Panc1 (cell line): ENCODE data around the gene FAF1.

Experiments used
- POLR2AphosphoS5 ChIP-seq: IDR thresholded peaks from 2 replicates; pipeline ENCODE4 v1.6.1; 2012; ENCODE audit warnings: mild to moderate bottlenecking, low read depth, low read length, moderate library complexity
- REST ChIP-seq, 2 experiments: IDR thresholded peaks; 2 replicates each; pipeline ENCODE4 v1.6.1; 2011 to 2012; ENCODE audit warnings: low read depth in 2 of 2, control low read depth in 1 of 2, low read length in 1 of 2, mild to moderate bottlenecking in 1 of 2, moderate library complexity in 1 of 2; ENCODE audit not compliant: insufficient read depth in 1 of 2
- SIN3A ChIP-seq: IDR thresholded peaks from 2 replicates; pipeline ENCODE4 v1.6.1; 2012; ENCODE audit warnings: low read depth, mild to moderate bottlenecking, low read length, moderate library complexity, borderline replicate concordance; ENCODE audit not compliant: insufficient read depth
- TF ChIP-seq, protein P1 (sequence below): fragments of 450-650 bp; IDR thresholded peaks from 2 replicates; pipeline ENCODE4 v1.5.1; 2017; ENCODE audit warnings: mild to moderate bottlenecking

DNA sequence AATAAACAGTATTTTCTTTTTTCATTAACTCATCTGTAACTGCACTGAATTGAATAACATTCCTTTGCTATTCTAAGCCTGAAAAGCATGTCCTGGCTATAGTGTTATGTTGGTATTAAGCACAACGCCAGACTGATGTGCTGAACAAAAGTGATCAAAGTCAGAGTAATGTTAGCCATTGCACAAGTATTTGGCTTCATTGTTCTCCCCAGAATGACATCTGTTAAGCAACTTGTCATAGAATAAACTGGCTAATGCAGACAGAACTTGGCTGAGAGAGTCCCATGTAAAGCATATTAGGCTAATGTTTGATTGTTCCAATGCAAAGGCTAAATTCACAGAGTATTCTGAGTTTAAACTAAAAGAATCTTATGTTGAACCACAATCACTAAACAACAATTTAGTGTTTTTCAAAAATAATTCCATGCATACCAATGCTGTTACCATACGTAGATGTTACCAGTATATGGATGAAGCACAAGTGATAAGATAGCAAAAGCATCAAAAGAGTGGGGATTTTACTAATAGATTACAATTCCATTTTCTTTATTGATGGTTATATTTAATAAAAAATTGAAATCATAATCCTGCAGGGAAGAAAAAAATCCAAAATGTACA, 301.5 kb downstream of the FAF1 start:
- TF ChIP-seq, protein P1, sequence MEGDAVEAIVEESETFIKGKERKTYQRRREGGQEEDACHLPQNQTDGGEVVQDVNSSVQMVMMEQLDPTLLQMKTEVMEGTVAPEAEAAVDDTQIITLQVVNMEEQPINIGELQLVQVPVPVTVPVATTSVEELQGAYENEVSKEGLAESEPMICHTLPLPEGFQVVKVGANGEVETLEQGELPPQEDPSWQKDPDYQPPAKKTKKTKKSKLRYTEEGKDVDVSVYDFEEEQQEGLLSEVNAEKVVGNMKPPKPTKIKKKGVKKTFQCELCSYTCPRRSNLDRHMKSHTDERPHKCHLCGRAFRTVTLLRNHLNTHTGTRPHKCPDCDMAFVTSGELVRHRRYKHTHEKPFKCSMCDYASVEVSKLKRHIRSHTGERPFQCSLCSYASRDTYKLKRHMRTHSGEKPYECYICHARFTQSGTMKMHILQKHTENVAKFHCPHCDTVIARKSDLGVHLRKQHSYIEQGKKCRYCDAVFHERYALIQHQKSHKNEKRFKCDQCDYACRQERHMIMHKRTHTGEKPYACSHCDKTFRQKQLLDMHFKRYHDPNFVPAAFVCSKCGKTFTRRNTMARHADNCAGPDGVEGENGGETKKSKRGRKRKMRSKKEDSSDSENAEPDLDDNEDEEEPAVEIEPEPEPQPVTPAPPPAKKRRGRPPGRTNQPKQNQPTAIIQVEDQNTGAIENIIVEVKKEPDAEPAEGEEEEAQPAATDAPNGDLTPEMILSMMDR, result no peak
- no peak for TF ChIP-seq POLR2AphosphoS5
- no peak for TF ChIP-seq SIN3A
- no peak for TF ChIP-seq REST (IDR thresholded peaks at IDR 0.05; ENCODE audit: insufficient read depth in 1 of 2, low read depth in 2 of 2, low read length in 1 of 2)
